A549 (cell line): ENCODE results near the gene FAM181A.

Source experiments
- CHD2 ChIP-seq: fragments of 150-350 bp; IDR thresholded peaks from 2 replicates; pipeline ENCODE4 v1.6.1; 2014; ENCODE audit warnings: low read length; ENCODE audit not compliant: partially characterized antibody
- CTCF ChIP-seq: fragments of >200 bp; sonication (Bioruptor Twin); formaldehyde crosslinking; IDR thresholded peaks from 3 replicates; pipeline ENCODE4 v1.5.1; 2016
- EP300 ChIP-seq, 2 experiments: fragments of >200 bp; sonication (Bioruptor Twin); formaldehyde crosslinking; IDR thresholded peaks; 2 replicates in 1 of 2; 3 replicates in 1 of 2; pipeline ENCODE4 v1.6.1; 2016 to 2017
- FOSL2 ChIP-seq, 2 experiments: fragments of 450-650 bp in 1 of 2; fragments of >200 bp in 1 of 2; sonication (Bioruptor Twin) in 1 of 2; formaldehyde crosslinking; IDR thresholded peaks; 2 replicates each; pipeline versions ENCODE4 v1.5.0 to v1.6.1; 2016 to 2020; ENCODE audit warnings: mild to moderate bottlenecking in 1 of 2, moderate library complexity in 1 of 2
- KDM5A ChIP-seq: fragments of 200-600 bp; sonication (generic); IDR thresholded peaks from 2 replicates; pipeline ENCODE4 v1.6.1; 2016; ENCODE audit warnings: antibody characterized with exemption, mild to moderate bottlenecking
- MAFK ChIP-seq: fragments of 450-650 bp; IDR thresholded peaks from 2 replicates; pipeline ENCODE4 v1.6.1; 2014; ENCODE audit not compliant: partially characterized antibody
- MAX ChIP-seq: IDR thresholded peaks from 2 replicates; pipeline ENCODE4 v1.6.1; 2012
- MYC ChIP-seq: IDR thresholded peaks from 2 replicates; pipeline ENCODE4 v1.6.1; 2012; ENCODE audit warnings: mild to moderate bottlenecking, inconsistent platforms, low read length, improper control_type of control experiment, borderline replicate concordance
- PBX3 ChIP-seq: IDR thresholded peaks from 2 replicates; pipeline ENCODE4 v1.6.1; 2012
- POLR2A ChIP-seq: IDR thresholded peaks from 2 replicates; pipeline ENCODE4 v1.6.1; 2012; ENCODE audit warnings: mild to moderate bottlenecking, low read length
- RAD21 ChIP-seq, 2 experiments: fragments of >200 bp in 1 of 2; sonication (Bioruptor Twin) in 1 of 2; formaldehyde crosslinking in 1 of 2; IDR thresholded peaks in 1 of 2; conservative IDR thresholded peaks in 1 of 2; 2 replicates in 1 of 2; 3 replicates in 1 of 2; pipeline ENCODE4 v1.6.1; 2012 to 2018; ENCODE audit warnings: inconsistent platforms in 1 of 2
- SMC3 ChIP-seq: fragments of >200 bp; sonication (Bioruptor Twin); formaldehyde crosslinking; IDR thresholded peaks from 3 replicates; pipeline ENCODE4 v1.6.1; 2018; ENCODE audit warnings: inconsistent platforms
- USF2 ChIP-seq: fragments of 450-650 bp; IDR thresholded peaks from 2 replicates; pipeline ENCODE4 v1.6.1; 2014; ENCODE audit warnings: antibody characterized with exemption

- TF ChIP-seq MAX, result no peak
- TF ChIP-seq RAD21 (conservative IDR thresholded peaks at IDR 0.05 in 1 of 2, IDR thresholded peaks at IDR 0.05 in 1 of 2), result no peak
- no peak for TF ChIP-seq CTCF
- TF ChIP-seq MYC, result no peak
- no peak for TF ChIP-seq USF2
- TF ChIP-seq MAFK, result no peak
- TF ChIP-seq EP300 (IDR thresholded peaks at IDR 0.05), result no peak
- no peak for TF ChIP-seq FOSL2 (IDR thresholded peaks at IDR 0.05)
- TF ChIP-seq FOSL2 (CRISPR knock-in tag; IDR thresholded peaks at IDR 0.05), result no peak
- no peak for TF ChIP-seq PBX3
- TF ChIP-seq POLR2A, result no peak
- no peak for TF ChIP-seq CHD2
- no peak for TF ChIP-seq SMC3
- TF ChIP-seq KDM5A, result no peak
These were observed 31.6 kb downstream of the FAM181A start for GRCh38 chr14:93958567-93959238.
